Psoas muscle (tissue), 8 donors: ENCODE data around the gene KDM1A. TPM values are rescaled to one million over a fixed set of nuclear protein-coding genes. Genes with fewer than 3 reads are reported as not detected.

Experiments
- ATAC-seq, 4 donors: fragments of 200-7000 bp; cut with Tn5 transposase; one replicate each; pipeline ENCODE4 v1.9.1; 2020; ENCODE audit warnings: moderate library complexity in 3 of 4, mild to moderate bottlenecking in 2 of 4
- DNase-seq, 2 donors: peaks; one replicate each; pipeline ENCODE4 v3.0.0-alpha.2; 2020
- H3K27ac ChIP-seq: fragments of 200-600 bp; one replicate; pipeline ENCODE4 v1.8.0; 2022
- H3K27me3 ChIP-seq, 3 donors: fragments of 200-600 bp in 1 of 3; one replicate each; pipeline versions ENCODE4 v1.6.1 to v1.8.0; 2013 to 2022; ENCODE audit warnings: low read length in 2 of 3, mild to moderate bottlenecking in 2 of 3, moderate library complexity in 1 of 3; ENCODE audit not compliant: insufficient read depth in 3 of 3
- H3K36me3 ChIP-seq, 2 donors: fragments of 200-600 bp in 1 of 2; one replicate each; pipeline versions ENCODE4 v1.6.1 to v1.8.0; 2013 to 2022; ENCODE audit warnings: low read depth in 1 of 2, mild to moderate bottlenecking in 1 of 2, moderate library complexity in 1 of 2; ENCODE audit not compliant: insufficient read depth in 1 of 2
- H3K4me1 ChIP-seq: fragments of 200-600 bp; one replicate; pipeline ENCODE4 v1.8.0; 2022
- H3K4me3 ChIP-seq: fragments of 200-600 bp; one replicate; pipeline ENCODE4 v1.8.0; 2022; ENCODE audit warnings: mild to moderate bottlenecking
- H3K9me3 ChIP-seq: fragments of 200-600 bp; one replicate; pipeline ENCODE4 v1.8.0; 2022
- WGBS, 3 donors: extraction: QIAGEN DNeasy Blood & Tissue Kit; methylation state at CpG; one replicate each; pipeline versions ENCODE4 v1.1.6 to v1.1.7; 2013; 5-methylcytosine and 5-hydroxymethylcytosine counted together
- intact Hi-C, 2 donors: fragments of 100-400 bp; cut with DNase I; formaldehyde crosslinking; loops; one replicate each; pipeline versions ENCODE4 v1.11.0 to v1.14.2; 2022
- polyA plus RNA-seq, 3 donors: library from polyadenylated mRNA; stranded (reverse); fragments of 200-250 nt; gene quantifications; one replicate each; pipeline ENCODE4 v1.2.3, GENCODE V29; 2013
- total RNA-seq, 4 donors: library from RNA; stranded (reverse); fragmentation: NEBNext Ultra II Directional in 2 of 4; extraction: Animal tissue kit (Norgen Biotek cat#: 25700) in 2 of 4; gene quantifications; one replicate each; pipeline versions ENCODE4 v1.2.1 to v1.2.4, GENCODE V29; 2021 to 2023
- TF ChIP-seq, protein P1 (sequence below): fragments of 200-600 bp; IDR thresholded peaks from one replicate; pipeline ENCODE4 v1.8.0; 2022; ENCODE audit warnings: antibody characterized with exemption
- donor health status: healthy with polysubstance abuse.
- donor health status: DM: no; HTN: no; CAD: no; lungs with moderate emphysema.
- donor health status: Bipolar disorder and iron deficiency.
- donor health status: healthy.
- donor health status: DM: yes; HTN: yes; CAD: no.
- donor health status: DM: no; HTN: no; CAD: no.
- donor health status: DM: no; HTN: no; CAD: no.
- donor health status: DM: yes; HTN: yes; CAD: no.

Gene KDM1A
- total and polyA plus RNA-seq, 7 donors: 29.1 to 49.2 (median 41.5) TPM

DNA sequence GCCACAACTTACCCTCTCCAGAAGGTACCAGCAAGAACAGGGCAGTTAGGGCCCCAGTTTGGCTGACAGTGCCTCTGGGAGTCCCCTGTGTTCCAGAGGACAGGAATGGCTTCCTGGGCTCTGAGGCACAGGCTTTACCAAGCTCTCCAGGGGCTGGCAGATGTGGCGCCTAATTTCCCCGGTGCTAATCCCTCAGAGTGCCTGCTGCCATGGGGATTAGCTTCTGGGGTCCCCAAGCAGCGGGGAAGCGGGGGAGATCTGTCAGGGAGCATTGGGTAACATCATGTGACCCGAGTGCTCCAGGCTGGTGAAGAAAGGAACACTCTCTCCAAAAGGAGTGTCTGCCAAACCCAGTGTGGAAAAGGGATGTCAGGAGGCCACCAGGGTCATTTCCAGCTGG lies 46.5 kb upstream of the KDM1A start, which contains the start of gene LACTBL1:
TSS of gene LACTBL1 (minus strand) at position 107 of the 400 bp plus-strand sequence. CDS start 550 bp downstream, outside the sequence.
- Histone ChIP-seq H3K27me3 (peaks cover 0 to 66% (median 6%) of the 10 kb centered on the region in 3 donors), H3K9me3 (no peaks in the 10 kb centered on the region), H3K36me3 (no peaks in the 10 kb centered on the region), H3K4me1 (no peaks in the 10 kb centered on the region), H3K4me3 (no peak within 1 kb of the TSS), H3K27ac (no peak within 1 kb of the TSS)
- WGBS, 3 donors: 18 to 40% (median 24%) methylated on average over 5 of the region's 5 CpGs
- TF ChIP-seq, protein P1, sequence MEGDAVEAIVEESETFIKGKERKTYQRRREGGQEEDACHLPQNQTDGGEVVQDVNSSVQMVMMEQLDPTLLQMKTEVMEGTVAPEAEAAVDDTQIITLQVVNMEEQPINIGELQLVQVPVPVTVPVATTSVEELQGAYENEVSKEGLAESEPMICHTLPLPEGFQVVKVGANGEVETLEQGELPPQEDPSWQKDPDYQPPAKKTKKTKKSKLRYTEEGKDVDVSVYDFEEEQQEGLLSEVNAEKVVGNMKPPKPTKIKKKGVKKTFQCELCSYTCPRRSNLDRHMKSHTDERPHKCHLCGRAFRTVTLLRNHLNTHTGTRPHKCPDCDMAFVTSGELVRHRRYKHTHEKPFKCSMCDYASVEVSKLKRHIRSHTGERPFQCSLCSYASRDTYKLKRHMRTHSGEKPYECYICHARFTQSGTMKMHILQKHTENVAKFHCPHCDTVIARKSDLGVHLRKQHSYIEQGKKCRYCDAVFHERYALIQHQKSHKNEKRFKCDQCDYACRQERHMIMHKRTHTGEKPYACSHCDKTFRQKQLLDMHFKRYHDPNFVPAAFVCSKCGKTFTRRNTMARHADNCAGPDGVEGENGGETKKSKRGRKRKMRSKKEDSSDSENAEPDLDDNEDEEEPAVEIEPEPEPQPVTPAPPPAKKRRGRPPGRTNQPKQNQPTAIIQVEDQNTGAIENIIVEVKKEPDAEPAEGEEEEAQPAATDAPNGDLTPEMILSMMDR: no peak
- no peak for ATAC-seq
- intact Hi-C loops: loop anchor here in 1 of 2 donors (10.0 kb wide), 2 partner anchors 122 to 302 kb away; no protein-coding TSS in a partner anchor
- no peak for DNase-seq

DNA sequence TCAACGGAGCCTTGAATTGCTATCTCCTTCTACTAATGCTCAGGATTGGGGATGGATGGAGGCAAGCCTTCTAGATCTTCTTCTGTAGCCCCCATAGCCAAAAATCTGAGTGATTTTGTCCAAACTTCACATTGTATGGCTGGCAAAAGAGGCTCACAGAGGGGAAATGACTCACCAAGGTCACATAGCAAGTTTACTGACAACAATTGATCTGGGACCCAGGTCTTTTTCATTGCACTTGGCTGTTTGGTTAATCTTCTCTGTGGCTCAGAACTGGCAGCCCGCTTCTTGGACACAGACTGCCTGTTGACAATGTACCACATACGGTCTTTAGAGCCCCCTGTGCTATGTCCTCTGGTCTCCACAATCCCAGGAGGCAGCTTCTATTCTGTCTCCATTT lies 43.6 kb upstream of the KDM1A start:
- ATAC-seq (no peak), DNase-seq (no peak)
- WGBS, 3 donors: 74 to 85% (median 77%) methylated on average over 3 of the region's 3 CpGs
- TF ChIP-seq, protein P1: no peak
- Histone ChIP-seq H3K4me1 (no peaks in the 10 kb centered on the region), H3K27ac (no peak overlapping the region), H3K36me3 (no peaks in the 10 kb centered on the region), H3K4me3 (no peak overlapping the region), H3K9me3 (no peaks in the 10 kb centered on the region), H3K27me3 (peaks cover 0 to 38% (median 4%) of the 10 kb centered on the region in 3 donors)
- intact Hi-C loops: loop anchor here (2.0 to 10.0 kb wide), 4 partner anchors 119 to 299 kb away; no protein-coding TSS in a partner anchor

DNA sequence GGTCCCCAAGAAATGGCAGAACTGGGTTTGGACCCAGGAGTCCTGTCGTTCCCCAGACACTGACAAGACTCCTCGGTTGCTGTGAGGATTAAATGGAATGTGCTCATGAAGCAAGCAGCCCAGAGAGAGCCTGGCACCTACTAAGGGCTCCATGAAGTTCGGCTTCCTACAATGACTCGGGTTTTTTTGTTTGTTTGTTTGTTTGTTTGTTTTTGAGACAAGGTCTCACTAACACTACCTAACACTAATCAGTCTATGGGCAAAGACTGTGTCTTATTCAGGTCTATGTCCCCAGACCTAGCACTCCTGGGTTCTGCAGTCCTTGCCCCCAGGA lies 43.2 kb upstream of the KDM1A start:
- TF ChIP-seq, protein P1: no peak
- H3K4me1 ChIP-seq: no peaks in the 10 kb centered on the region
- no peaks in the 10 kb centered on the region for H3K36me3 ChIP-seq
- peaks cover 0 to 34% (median 4%) of the 10 kb centered on the region in 3 donors for H3K27me3 ChIP-seq
- no peak for DNase-seq
- intact Hi-C loops: loop anchor here (2.0 to 10.0 kb wide), 4 partner anchors 119 to 299 kb away; no protein-coding TSS in a partner anchor
- H3K9me3 ChIP-seq: no peaks in the 10 kb centered on the region
- no peak overlapping the region for H3K27ac ChIP-seq
- ATAC-seq: no peak
- 57 to 63% (median 63%) methylated on average over 4 of the region's 4 CpGs for WGBS, 3 donors
- no peak overlapping the region for H3K4me3 ChIP-seq

DNA sequence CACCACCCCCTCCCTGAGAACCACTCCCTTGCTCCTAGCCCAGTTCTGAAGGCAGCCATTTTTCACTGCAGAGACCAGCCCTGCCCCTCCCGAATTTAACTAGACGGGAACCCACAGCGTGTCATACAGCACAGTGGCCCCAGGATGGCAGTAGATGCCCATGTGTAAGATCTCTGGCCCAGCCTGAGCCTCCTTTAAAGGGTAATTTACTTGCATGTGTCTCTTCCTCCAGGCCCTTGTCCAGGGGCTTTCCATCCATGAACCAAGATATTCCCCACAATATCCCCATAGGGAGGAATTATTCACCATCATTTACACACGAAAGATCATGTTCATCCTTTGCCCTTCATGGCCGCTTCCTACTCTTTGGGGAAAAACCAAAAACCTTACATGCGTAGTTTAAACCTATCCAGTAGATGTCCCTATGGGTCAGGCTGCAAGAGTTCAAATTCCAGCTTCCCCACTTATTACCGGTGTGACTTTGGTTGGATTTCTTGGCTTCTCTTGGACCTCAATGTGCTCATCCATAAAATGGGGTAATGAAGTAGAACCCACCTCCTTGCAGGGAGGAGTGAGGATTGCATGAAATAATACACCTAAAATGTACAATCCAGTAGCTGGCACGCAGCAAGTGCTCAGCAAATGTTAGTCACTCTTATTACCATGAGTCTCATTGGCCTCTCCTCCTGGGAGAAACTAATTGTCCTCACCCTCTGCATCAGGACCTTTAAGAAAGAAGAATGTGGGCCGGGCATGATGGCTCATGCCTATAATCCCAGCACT lies 42.6 kb upstream of the KDM1A start:
- Histone ChIP-seq H3K27me3 (peaks cover 0 to 30% (median 4%) of the 10 kb centered on the region in 3 donors), H3K36me3 (no peaks in the 10 kb centered on the region), H3K9me3 (no peaks in the 10 kb centered on the region), H3K4me1 (no peaks in the 10 kb centered on the region), H3K4me3 (no peak overlapping the region), H3K27ac (no peak overlapping the region)
- ATAC-seq (peak; percentile 84 to 92 (median 86)), DNase-seq (peak in 1 of 2 donors; percentile 36)
- 33 to 35% (median 34%) methylated on average over 9 of the region's 9 CpGs for WGBS, 3 donors
- TF ChIP-seq, protein P1: peak; percentile 64
- intact Hi-C loops: loop anchor here (2.0 to 10.0 kb wide), 4 partner anchors 118 to 298 kb away; no protein-coding TSS in a partner anchor
